Activated gamma-delta T cell treated with Interleukin-2 at 50 U/mL for 16 hours (primary cell): Measurements from ENCODE around the gene SLC2A11.
A peak's percentile ranks its signal among the peaks of the same experiment; 100 is the strongest.
"Not testable (repeated sequence)": the region's sequence is repeated elsewhere in the genome, so short reads cannot be mapped to it uniquely, and the experiment has no call there.

Experiments used
- DNase-seq: peaks from one replicate; pipeline ENCODE4 v3.0.0-alpha.2; 2020

Gene SLC2A11

DNA sequence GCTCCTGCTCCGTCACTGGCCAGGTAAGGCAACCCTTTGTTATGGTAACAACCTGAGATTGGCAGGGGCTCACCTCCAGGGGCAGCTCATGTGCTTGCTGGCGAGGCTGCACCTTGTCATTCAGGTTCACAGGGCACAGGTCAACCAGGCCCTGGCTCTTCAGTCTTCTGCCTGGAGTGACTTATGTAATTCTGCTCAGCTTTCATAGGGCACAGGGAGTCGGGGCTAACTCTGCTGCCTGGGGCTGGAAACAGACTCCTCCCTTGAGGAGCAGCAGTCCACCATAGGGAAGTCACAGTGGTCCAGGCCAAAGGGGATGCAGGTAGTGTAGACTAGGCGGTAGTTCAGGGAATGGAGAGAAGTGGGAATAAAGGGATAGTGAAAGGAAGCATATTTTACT lies 35.0 kb downstream of the SLC2A11 start:
- no peak for DNase-seq

DNA sequence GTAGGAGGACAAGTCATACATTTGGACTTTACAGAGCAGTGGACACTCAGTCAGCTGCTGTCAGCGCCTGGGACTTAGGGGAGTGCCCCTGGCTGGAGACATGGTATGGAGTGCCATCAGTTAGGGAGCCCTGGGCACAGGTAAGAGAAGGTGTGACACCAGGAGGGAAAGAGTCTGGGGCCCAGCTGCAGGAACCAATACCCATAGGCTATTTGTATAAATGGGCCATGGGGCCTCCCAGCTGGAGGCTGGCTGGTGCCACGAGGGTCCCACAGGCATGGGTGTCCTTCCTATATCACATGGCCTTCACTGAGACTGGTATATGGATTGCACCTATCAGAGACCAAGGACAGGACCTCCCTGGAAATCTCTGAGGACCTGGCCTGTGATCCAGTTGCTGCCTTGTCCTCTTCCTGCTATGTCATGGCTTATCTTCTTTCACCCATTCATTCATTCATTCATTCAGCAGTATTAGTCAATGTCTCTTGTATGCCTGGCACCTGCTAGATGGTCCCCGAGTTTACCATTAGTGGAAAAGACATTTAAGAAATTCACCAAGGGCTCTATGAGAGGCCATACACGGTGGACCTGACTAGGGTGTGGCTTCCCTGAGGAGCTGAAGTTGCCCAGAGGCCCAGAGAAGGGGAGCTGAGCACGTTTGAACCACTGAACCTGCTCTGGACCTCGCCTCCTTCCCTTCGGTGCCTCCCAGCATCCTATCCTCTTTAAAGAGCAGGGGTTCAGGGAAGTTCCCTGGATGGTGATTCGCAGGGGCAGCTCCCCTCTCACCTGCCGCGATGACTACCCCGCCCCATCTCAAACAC lies 35.7 kb downstream of the SLC2A11 start:
- no peak for DNase-seq

DNA sequence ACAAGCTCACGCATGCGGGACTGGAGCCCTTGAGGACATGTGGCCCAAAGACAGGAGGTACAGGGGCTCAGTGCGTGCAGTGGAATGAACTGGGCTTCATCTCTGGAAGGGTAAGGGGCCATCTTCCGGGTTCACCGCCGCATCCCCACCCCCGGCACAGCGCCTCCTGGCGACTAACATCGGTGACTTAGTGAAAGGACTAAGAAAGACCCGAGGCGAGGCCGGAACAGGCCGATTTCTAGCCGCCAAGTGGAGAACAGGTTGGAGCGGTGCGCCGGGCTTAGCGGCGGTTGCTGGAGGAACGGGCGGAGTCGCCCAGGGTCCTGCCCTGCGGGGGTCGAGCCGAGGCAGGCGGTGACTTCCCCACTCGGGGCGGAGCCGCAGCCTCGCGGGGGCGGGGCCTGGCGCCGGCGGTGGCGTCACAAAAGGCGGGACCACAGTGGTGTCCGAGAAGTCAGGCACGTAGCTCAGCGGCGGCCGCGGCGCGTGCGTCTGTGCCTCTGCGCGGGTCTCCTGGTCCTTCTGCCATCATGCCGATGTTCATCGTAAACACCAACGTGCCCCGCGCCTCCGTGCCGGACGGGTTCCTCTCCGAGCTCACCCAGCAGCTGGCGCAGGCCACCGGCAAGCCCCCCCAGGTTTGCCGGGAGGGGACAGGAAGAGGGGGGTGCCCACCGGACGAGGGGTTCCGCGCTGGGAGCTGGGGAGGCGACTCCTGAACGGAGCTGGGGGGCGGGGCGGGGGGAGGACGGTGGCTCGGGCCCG lies 36.5 kb downstream of the SLC2A11 start, which contains the start of gene MIF:
MIF (plus strand) TSS at position 439 of the 765 bp plus-strand sequence; CDS start at position 531, 92 bp downstream.
- peak; percentile 93 for DNase-seq

DNA sequence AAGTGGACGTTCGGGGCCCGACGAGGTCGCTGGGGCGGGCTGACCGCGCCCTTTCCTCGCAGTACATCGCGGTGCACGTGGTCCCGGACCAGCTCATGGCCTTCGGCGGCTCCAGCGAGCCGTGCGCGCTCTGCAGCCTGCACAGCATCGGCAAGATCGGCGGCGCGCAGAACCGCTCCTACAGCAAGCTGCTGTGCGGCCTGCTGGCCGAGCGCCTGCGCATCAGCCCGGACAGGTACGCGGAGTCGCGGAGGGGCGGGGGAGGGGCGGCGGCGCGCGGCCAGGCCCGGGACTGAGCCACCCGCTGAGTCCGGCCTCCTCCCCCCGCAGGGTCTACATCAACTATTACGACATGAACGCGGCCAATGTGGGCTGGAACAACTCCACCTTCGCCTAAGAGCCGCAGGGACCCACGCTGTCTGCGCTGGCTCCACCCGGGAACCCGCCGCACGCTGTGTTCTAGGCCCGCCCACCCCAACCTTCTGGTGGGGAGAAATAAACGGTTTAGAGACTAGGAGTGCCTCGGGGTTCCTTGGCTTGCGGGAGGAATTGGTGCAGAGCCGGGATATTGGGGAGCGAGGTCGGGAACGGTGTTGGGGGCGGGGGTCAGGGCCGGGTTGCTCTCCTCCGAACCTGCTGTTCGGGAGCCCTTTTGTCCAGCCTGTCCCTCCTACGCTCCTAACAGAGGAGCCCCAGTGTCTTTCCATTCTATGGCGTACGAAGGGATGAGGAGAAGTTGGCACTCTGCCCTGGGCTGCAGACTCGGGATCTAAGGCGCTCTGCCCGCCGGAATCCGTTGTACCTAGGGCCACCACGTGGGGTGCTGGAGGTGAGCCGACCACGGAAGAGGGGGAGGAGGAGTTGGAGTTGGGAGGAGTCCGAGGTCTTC lies 37.3 kb downstream of the SLC2A11 start:
- peak; percentile 49 for DNase-seq

DNA sequence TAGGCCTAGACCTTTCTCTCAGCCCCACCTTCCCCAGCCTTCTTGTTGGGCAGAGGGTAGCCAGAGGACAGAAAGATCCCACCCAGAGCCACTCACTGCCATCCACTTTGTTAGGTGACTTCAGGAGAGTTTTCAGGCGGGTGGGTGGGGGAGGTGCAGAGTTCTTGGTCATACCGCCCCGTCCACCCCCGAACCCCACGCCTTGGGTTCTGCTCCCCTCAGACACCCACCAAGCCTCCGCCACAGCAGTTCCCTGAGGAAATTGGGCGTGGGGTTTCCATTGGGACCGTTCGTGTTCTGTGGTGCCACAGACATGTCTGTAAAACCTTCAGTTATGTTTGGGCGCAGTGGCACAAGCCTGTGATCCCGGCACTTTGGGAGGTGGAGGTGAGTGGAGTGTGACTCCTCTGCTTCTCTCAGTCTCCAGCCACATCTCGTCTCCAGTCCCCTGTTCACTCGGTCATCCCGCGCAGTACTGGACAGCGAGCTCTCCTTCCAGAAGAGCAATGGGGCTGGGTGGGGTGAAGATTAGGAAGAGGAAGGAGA lies 38.0 kb downstream of the SLC2A11 start:
- no peak for DNase-seq

DNA sequence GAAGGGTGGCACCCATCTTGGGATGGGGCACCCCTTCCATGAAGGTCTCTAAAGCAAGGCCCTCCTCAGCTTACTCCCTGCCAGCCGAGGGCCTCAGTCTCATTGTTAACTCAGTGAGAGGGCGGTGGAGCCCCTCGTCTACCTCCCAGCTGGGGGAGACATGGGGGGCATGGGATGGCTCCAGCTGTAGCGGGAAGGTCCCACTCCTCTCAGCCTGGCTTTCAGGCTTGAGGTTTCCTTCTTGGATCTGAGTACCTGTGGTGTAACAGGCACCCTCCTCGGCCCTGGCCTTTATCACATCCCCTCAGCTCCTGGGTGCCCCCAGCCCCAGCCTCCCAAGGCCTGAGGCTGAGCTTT lies 38.5 kb downstream of the SLC2A11 start:
- DNase-seq = no peak

DNA sequence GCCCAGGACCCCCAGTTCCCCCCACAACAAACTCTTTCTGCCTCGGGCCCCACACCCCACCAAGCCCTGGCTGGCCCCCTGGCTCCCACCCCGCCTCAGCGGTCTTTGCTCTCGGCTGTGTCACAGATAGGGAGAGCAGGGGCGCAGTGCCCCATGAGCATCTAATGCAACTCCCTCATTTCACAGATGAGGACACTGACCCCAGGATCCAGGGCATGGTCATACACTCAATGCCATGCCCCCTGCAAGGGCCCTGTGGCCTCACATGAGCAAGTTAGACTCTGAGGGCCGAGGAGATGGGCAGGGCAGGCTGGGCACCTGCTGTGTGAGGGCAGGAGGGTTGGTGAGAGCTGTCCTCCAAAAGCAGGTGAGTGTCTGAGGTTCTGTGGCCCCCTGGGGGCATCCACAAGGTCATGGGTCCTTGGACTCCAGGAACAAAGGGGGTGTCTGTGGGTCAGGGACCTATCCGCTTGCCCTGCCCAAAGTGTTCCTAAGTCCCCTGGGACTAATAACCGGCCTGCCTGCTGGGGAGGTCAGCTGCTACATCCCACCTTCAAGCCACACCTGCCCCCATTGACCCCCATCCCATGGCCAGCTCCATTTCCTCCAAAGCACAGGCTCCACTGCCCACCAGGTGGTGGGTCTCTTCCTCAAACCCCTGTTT lies 39.0 kb downstream of the SLC2A11 start:
- DNase-seq = no peak

DNA sequence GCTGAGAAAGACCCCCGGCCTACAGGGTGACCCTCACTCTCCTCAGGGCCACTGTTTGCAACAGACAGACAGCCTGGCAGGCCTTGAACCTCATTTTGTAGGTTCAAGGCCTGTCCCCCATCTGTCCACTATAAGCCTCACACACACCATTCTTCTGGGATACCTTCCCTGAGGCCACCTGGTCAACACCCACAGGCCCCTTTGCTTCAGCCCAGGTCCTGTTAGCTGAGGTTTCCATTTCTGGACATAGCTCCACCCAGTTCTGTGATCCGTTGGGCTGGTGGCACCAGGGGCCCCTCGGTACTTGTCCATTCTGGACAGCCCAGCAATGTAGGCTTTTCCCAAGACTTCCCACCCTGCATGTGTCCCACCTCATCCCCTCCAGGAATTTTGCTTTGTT lies 39.6 kb downstream of the SLC2A11 start:
- DNase-seq = no peak

DNA sequence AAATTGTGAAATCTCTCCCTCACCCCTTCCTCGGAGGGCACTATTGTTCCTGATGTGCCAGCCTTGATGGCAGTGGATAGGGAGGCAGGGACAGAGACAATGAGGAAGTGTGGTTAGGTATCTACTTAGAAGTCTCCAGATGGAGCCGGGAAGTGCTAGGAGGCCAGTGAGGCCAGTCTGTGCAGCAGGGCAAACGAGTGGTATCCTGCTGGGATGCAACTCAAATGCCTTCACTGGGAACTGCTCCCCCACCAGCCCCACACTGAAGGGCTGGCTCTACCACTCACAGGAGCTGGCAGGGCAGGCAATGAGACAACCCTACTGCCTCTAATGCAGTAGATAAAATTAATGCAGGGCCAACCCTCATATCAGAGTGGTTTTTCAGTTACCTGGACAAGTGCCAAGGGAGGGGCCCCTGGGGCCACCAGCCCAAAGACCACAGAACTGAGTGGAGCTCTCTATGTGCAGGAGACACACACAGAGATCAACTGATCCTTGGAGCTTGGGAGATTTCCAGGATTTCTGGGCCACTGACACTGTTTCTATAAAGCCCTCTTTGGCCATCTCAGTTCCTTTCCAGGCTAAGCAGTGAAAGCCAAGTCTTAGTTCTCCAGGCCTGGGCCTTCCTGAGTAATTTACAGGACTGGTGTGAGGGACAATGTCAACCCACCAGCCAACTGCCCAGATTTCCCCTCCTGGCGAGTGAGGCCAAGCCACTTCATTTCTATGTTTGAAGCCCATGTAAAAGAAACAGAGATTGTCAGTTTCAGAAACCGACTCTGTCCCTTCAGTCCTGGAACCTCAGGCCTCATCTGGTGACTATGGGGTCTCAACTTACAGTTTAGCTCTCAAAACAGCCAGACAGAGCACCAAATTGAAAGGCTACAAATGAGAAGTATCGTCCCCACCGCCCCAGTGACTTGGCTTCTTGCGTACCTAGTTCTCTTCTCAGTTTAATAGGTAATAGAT lies 40.6 kb downstream of the SLC2A11 start:
- no peak for DNase-seq

DNA sequence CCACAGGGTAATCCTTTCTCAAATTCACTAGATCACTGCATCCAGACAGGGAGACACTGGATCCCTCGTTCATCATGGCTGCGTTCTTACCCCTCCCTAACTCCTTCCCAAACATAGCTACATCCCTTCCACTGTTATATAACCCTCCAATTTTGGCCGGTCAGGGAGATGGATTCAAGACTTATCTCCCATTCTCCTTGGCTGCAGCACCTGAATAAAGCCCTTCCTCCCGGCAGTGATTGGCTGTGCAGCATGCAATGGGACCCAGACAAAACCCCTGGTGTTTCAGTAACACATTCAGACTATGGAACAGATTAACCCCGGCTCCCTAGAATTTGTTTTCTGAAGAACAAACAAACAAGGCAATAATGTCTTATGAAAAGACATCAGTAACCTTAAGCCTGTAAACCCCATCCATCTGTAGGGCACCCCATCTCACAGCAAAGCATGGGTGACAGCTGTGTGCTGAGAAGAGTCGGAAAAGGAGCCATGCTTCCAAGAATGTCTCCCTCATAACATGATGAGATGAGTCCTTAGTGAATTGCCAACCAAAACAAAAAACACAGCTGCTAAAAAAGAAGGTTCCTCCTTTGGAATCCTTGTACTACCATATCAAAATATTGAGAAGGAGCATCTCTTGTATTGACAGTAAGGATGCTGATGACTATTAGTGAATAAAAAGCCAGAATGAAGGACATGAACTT lies 41.5 kb downstream of the SLC2A11 start:
- DNase-seq = no peak

DNA sequence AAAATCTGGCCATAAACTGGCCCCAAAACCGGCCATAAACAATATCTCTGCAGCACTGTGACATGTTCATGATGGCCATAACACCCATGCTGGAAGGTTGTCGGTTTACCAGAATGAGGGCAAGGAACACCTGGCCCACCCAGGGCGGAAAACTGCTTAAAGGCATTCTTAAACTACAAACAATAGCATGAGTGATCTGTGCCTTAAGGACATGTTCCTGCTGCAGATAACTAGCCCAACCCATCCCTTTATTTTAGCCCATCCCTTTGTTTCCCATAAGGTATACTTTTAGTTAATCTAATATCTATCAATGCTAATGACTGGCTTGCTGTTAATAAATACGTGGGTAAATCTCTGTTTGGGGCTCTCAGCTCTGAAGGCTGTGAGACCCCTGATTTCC lies 42.6 kb downstream of the SLC2A11 start:
- DNase-seq = not testable (repeated sequence)

DNA sequence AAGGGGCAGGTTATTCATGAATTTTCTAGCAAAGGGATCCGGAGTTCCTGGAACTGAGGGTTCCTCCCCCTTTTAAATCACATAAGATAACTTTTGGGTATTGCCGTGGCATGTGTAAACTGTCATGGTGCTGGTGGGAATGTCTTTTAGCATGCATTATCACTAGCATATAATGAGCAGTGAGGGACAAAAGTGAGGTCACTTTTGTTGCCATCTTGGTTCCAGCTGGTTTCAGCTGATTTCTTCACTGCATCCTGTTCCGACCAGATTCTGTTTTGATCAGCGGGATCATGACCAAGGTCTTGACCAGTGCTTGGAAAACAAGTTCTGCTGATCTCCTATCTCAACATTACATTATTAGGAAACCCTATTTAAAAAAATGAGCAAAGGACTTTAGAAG lies 43.9 kb downstream of the SLC2A11 start:
- DNase-seq = no peak

DNA sequence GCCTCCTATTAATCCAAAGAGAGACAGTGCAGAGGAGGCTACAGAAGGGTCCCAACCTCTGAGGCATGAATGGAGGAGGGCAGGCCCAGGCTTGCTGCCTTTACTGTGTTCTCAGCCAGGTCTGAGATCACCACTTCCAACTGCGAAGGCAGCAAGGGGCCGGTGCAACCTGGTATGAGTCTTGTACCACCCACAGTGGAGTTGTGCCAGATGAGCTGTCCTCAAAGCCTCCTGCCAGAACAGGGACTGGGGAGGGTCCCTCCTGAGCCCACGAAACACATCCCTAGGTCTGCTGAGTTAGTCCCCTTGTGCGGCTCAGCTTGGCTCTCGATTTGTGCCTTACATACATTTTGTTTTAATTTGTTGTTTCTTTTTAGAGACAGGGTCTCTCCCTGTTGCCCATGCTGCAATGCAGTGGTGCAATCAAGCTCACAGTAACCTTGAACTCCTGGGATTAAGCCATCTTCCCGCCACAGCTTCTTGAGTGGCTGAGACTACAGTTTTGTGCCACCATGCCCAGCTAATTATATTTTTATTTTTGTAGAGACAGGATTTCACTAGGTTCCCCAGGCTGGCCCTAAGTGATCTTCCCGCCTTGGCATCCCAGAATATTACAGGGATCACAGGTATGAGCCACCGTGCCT lies 45.8 kb downstream of the SLC2A11 start:
- DNase-seq = no peak

DNA sequence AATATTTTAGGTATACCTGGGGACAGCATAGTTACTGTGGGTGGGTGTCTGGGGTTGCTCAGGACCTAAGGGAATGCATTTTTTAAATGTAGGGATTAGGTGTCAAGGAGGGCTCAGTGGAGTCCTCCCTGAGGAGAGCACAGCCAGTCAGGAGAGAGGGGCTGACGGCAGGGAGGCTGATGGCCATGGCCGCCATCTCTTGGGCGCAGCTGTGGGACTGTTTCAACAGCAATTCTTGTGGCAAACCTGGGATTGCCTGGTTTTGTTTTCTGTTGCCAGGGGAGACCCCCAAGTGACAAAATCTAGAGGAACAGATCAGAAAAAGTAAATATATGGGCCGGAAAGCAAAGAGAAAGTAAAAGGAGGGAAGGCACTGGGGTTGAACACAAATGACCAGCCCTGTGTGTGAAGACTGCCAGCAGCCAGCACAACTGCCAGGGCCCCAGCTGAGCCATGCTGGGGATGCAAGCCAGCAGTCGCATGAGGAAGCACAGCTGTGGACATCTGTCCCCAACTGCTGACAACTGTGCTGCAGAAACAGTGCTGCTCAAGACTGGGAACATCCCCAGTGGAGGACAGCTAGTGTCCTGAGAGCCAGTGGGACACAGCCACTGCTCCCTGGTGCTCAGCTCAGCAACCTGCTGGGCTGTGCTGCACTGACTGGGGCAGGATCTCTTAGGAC lies 47.0 kb downstream of the SLC2A11 start:
- DNase-seq = no peak

DNA sequence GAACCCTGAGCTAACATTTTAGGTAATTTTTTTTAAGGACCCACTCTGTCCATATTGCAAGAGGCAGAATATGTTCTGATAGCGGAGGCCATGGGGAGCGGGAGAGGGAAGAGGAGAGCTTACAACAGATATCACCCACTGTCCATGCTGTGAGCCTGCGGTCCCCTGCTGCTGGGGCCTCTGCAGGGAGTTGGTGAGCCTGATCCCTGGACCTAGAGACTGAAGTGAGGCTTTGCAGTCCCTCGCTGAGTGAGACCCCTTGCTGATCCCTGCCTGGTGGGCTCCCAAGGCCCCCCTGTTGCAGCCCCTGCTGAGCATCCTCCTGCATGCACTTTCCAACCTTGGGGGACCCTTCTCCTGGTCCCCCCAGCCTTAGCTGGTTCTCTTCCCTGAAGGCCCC lies 49.0 kb downstream of the SLC2A11 start:
- DNase-seq = no peak

DNA sequence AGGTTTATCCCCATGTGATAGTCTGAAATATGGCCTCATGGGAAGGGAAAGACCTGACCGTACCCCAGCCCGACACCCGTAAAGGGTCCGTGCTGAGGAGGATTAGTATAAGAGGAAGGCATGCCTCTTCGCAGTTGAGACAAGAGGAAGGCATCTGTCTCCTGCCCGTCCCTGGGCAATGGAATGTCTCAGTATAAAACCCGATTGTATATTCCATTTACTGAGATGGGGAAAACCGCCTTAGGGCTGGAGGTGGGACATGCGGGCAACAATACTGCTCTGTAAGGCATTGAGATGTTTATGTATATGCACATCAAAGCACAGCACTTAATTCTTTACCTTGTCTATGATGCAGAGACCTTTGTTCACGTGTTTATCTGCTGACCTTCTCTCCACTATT lies 49.7 kb downstream of the SLC2A11 start:
- DNase-seq = not testable (repeated sequence)

DNA sequence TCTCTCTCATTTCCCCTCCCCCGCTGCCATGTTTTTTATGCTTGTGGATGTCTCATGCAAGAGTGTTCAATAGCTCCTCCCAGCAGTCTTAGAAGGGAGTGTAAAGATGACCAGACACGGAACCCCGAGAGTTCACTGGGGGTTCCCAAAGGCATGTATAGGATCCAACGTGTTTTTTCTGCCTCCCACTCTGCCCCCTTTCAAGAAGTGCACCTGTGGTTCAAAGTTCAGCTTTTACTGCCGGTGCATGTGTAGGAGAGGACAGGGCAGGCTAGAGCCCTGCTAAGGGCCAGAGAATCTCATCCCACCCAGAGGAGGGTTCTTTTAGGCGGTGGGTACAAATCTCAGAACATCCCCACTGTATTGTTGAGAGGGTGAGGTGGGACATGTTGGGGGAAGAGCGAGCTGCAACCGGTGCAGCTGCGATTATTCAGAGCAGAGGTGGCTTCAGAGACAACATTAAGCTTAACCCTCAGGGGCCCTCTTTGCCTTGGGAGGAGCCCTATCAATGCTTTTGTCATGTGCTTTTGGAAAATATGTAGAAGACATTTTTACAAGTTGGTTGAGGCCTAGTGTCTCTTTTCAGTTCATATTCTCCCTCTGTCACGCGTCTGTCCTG lies 51.0 kb downstream of the SLC2A11 start:
- no peak for DNase-seq

DNA sequence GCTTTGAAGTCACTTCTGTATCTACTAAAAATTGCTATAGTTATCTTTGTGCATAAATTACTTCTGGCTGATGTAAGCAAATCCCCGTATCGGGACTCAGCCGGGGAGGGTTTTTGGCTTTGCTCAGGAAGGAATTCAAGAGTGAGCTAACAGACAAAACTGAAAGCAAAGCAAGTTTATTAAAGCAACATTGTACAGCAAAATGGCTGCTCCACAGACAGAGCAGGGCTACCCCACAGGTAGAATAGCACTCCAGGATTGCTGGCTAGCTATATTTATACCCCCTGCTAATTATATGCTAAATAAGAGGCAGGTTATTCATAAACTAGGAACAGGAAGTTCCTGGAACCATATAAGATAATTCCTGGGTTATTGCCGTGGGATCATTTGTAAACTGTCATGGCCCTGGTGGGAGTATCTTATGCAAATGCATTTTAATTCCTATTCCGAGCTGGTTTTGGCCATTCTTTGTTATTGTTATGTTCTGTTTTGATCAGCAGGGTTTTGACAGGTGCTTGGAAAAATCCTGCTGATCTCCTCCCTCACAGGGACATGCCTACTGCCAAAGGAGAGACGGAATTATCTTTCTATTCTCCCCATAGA lies 51.7 kb downstream of the SLC2A11 start:
- no peak for DNase-seq
